ENCODE data around the gene TMEM253. TPM values are rescaled to one million over a fixed set of nuclear protein-coding genes. Genes with fewer than 3 reads are reported as not detected.
A peak's percentile ranks its signal among the peaks of the same experiment; 100 is the strongest.

TMEM253 gene
- total RNA-seq, 1 donor from 2014 or later, result 1.1 TPM

- H3K27me3 Mint-ChIP-seq, result no peaks in the 10 kb centered on the region
- H3K4me3 Mint-ChIP-seq (ENCODE audit: low read depth), result no peak overlapping the region
- H3K27ac Mint-ChIP-seq, result no peak overlapping the region
- peaks cover 32% of the 10 kb centered on the region for H3K36me3 Mint-ChIP-seq (ENCODE audit: insufficient read depth)
- no peak for TF ChIP-seq CTCF (IDR thresholded peaks at IDR 0.05; ENCODE audit: unreplicated experiment)
- no peaks in the 10 kb centered on the region for H3K9me3 Mint-ChIP-seq (ENCODE audit: low read depth)
- H3K4me1 Mint-ChIP-seq (ENCODE audit: low read depth), result no peaks in the 10 kb centered on the region
- DNase-seq (ENCODE audit: low spot score, unreplicated experiment), result no peak
Observed at GRCh38 chr14:21078287-21078686, 22.6 kb upstream of the TMEM253 start.

GRCh38 chr14:21078726-21079125 is 22.1 kb upstream of the TMEM253 start:
- Mint-ChIP-seq H3K27me3 (no peaks in the 10 kb centered on the region), H3K9me3 (ENCODE audit: low read depth) (no peaks in the 10 kb centered on the region), H3K27ac (no peak overlapping the region), H3K4me1 (ENCODE audit: low read depth) (no peaks in the 10 kb centered on the region), H3K4me3 (ENCODE audit: low read depth) (no peak overlapping the region), H3K36me3 (ENCODE audit: insufficient read depth) (peaks cover 30% of the 10 kb centered on the region)
- no peak for TF ChIP-seq CTCF (IDR thresholded peaks at IDR 0.05; ENCODE audit: unreplicated experiment)
- DNase-seq (ENCODE audit: low spot score, unreplicated experiment), result no peak

GRCh38 chr14:21081521-21082142 is 19.2 kb upstream of the TMEM253 start:
- no peak overlapping the region for H3K4me3 Mint-ChIP-seq (ENCODE audit: low read depth)
- H3K9me3 Mint-ChIP-seq (ENCODE audit: low read depth), result no peaks in the 10 kb centered on the region
- H3K27ac Mint-ChIP-seq, result no peak overlapping the region
- no peak for TF ChIP-seq CTCF (IDR thresholded peaks at IDR 0.05; ENCODE audit: unreplicated experiment)
- peaks cover 36% of the 10 kb centered on the region for H3K36me3 Mint-ChIP-seq (ENCODE audit: insufficient read depth)
- H3K4me1 Mint-ChIP-seq (ENCODE audit: low read depth), result no peaks in the 10 kb centered on the region
- no peaks in the 10 kb centered on the region for H3K27me3 Mint-ChIP-seq
- no peak for DNase-seq (ENCODE audit: low spot score, unreplicated experiment)

- no peak for TF ChIP-seq CTCF (IDR thresholded peaks at IDR 0.05; ENCODE audit: unreplicated experiment)
- peak overlapping the region; percentile 2 for H3K27ac Mint-ChIP-seq
- no peak overlapping the region for H3K4me3 Mint-ChIP-seq (ENCODE audit: low read depth)
- DNase-seq (ENCODE audit: low spot score, unreplicated experiment), result no peak
- H3K27me3 Mint-ChIP-seq, result no peaks in the 10 kb centered on the region
- no peaks in the 10 kb centered on the region for H3K9me3 Mint-ChIP-seq (ENCODE audit: low read depth)
- peaks cover 35% of the 10 kb centered on the region for H3K36me3 Mint-ChIP-seq (ENCODE audit: insufficient read depth)
- H3K4me1 Mint-ChIP-seq (ENCODE audit: low read depth), result no peaks in the 10 kb centered on the region
Observed at GRCh38 chr14:21083565-21084325, 17.1 kb upstream of the TMEM253 start.

GRCh38 chr14:21084396-21084795 is 16.5 kb upstream of the TMEM253 start:
- no peaks in the 10 kb centered on the region for H3K9me3 Mint-ChIP-seq (ENCODE audit: low read depth)
- no peak overlapping the region for H3K4me3 Mint-ChIP-seq (ENCODE audit: low read depth)
- H3K27ac Mint-ChIP-seq, result peak overlapping the region; percentile 2
- H3K27me3 Mint-ChIP-seq, result no peaks in the 10 kb centered on the region
- no peak for TF ChIP-seq CTCF (IDR thresholded peaks at IDR 0.05; ENCODE audit: unreplicated experiment)
- H3K4me1 Mint-ChIP-seq (ENCODE audit: low read depth), result no peaks in the 10 kb centered on the region
- no peak for DNase-seq (ENCODE audit: low spot score, unreplicated experiment)
- peaks cover 34% of the 10 kb centered on the region for H3K36me3 Mint-ChIP-seq (ENCODE audit: insufficient read depth)
